ENCODE measurements around the gene ANKRD34A.

The ANKRD34A gene

GRCh38 chr1:145961109-145961424 is 3.3 kb downstream of the ANKRD34A start:
- DNase-seq (ENCODE audit: low spot score) = no peak
- no peak for TF ChIP-seq CTCF (IDR thresholded peaks at IDR 0.05; ENCODE audit: extremely low read depth, insufficient read depth, missing control alignments)
- in situ Hi-C loops (cut with MboI; ENCODE audit: low pct_unique_long_range_greater_than_20kb, low sequenced_read_pairs, unreplicated experiment) = no loop called here

- in situ Hi-C loops (cut with MboI; ENCODE audit: low pct_unique_long_range_greater_than_20kb, low sequenced_read_pairs, unreplicated experiment) = no loop called here
- DNase-seq (ENCODE audit: low spot score) = peak; percentile 71
- no peak for TF ChIP-seq CTCF (IDR thresholded peaks at IDR 0.05; ENCODE audit: extremely low read depth, insufficient read depth, missing control alignments)
These were observed 3.8 kb downstream of the ANKRD34A start for GRCh38 chr1:145960468-145961108.

GRCh38 chr1:145959957-145960467 is 4.4 kb downstream of the ANKRD34A start:
- in situ Hi-C loops (cut with MboI; ENCODE audit: low pct_unique_long_range_greater_than_20kb, low sequenced_read_pairs, unreplicated experiment) = no loop called here
- no peak for TF ChIP-seq CTCF (IDR thresholded peaks at IDR 0.05; ENCODE audit: extremely low read depth, insufficient read depth, missing control alignments)
- DNase-seq (ENCODE audit: low spot score) = no peak

- no peak for DNase-seq (ENCODE audit: low spot score)
- in situ Hi-C loops (cut with MboI; ENCODE audit: low pct_unique_long_range_greater_than_20kb, low sequenced_read_pairs, unreplicated experiment) = no loop called here
These were observed 5.0 kb downstream of the ANKRD34A start for GRCh38 chr1:145959333-145959732.

GRCh38 chr1:145958734-145959133 is 5.6 kb downstream of the ANKRD34A start:
- no peak for TF ChIP-seq CTCF (IDR thresholded peaks at IDR 0.05; ENCODE audit: extremely low read depth, insufficient read depth, missing control alignments)
- no peak for DNase-seq (ENCODE audit: low spot score)
- in situ Hi-C loops (cut with MboI; ENCODE audit: low pct_unique_long_range_greater_than_20kb, low sequenced_read_pairs, unreplicated experiment) = no loop called here

More at GRCh38 chr1:145959333-145959732, 5.0 kb downstream of the ANKRD34A start:
- TF ChIP-seq CTCF (IDR thresholded peaks at IDR 0.05; ENCODE audit: extremely low read depth, insufficient read depth, missing control alignments) = no peak

- in situ Hi-C loops (cut with MboI; ENCODE audit: low pct_unique_long_range_greater_than_20kb, low sequenced_read_pairs, unreplicated experiment) = no loop called here
- peak; percentile 97 for DNase-seq (ENCODE audit: low spot score)
- TF ChIP-seq CTCF (IDR thresholded peaks at IDR 0.05; ENCODE audit: extremely low read depth, insufficient read depth, missing control alignments) = no peak
These were observed 6.7 kb downstream of the ANKRD34A start, which contains the start of gene LIX1L for GRCh38 chr1:145957443-145958319. TSS of gene LIX1L (minus strand) at chr1:145958017. CDS start at chr1:145957927, 90 bp downstream.

Measured in GM13977 (cell line).